HCT116 (cell line): ENCODE measurements around the gene TTC17.

Source experiments
- POLR2A ChIP-seq: IDR thresholded peaks from 2 replicates; pipeline ENCODE4 v1.7.0; 2011; ENCODE audit warnings: borderline replicate concordance; ENCODE audit not compliant: insufficient read depth, insufficient read length; ENCODE audit errors: extremely low read depth
- POLR2AphosphoS5 ChIP-seq: IDR thresholded peaks from 2 replicates; pipeline ENCODE4 v1.6.1; 2011; ENCODE audit warnings: mild to moderate bottlenecking, low read depth, low read length, moderate library complexity
- SIN3A ChIP-seq: IDR thresholded peaks from 2 replicates; pipeline ENCODE4 v1.6.1; 2012; ENCODE audit warnings: low read depth
- SRF ChIP-seq: IDR thresholded peaks from 2 replicates; pipeline ENCODE4 v1.6.1; 2012; ENCODE audit warnings: low read depth
- TCF7L2 ChIP-seq: IDR thresholded peaks from 2 replicates; pipeline ENCODE4 v1.7.0; 2011; ENCODE audit warnings: borderline replicate concordance, inconsistent platforms; ENCODE audit not compliant: insufficient read depth, insufficient read length; ENCODE audit errors: extremely low read depth
- TF ChIP-seq, protein P1 (sequence below), 3 experiments: fragments of 200-600 bp in 1 of 3; sonication (generic) in 1 of 3; IDR thresholded peaks in 2 of 3; conservative IDR thresholded peaks in 1 of 3; 2 replicates each; pipeline ENCODE4 v1.5.1; 2012 to 2017; ENCODE audit warnings: low read depth in 2 of 3, low read length in 2 of 3, antibody characterized with exemption in 1 of 3, borderline replicate concordance in 1 of 3, control low read depth in 1 of 3, mild to moderate bottlenecking in 1 of 3, mixed read lengths in 1 of 3, mixed run types in 1 of 3, moderate library complexity in 1 of 3; ENCODE audit not compliant: insufficient read depth in 1 of 3

DNA sequence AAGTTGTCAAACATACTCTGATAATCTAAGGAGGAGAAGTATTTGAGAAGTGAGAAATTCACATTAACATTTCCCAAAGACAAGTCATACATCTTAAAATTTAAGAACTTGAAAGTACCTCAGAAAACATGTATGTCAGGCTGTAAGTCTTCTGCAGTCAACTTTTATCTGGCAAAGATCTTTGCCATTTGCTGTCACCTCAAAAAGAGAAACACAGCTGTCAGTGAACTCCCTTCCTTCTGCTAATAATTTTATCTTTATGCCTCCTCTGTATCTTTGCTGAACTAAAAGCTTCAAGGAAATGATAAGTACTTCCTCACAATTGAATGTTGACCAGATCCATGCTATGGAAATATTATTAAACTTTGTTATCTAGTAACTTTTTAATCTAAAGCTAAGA lies 18.7 kb downstream of the TTC17 start:
- TF ChIP-seq, protein P1, sequence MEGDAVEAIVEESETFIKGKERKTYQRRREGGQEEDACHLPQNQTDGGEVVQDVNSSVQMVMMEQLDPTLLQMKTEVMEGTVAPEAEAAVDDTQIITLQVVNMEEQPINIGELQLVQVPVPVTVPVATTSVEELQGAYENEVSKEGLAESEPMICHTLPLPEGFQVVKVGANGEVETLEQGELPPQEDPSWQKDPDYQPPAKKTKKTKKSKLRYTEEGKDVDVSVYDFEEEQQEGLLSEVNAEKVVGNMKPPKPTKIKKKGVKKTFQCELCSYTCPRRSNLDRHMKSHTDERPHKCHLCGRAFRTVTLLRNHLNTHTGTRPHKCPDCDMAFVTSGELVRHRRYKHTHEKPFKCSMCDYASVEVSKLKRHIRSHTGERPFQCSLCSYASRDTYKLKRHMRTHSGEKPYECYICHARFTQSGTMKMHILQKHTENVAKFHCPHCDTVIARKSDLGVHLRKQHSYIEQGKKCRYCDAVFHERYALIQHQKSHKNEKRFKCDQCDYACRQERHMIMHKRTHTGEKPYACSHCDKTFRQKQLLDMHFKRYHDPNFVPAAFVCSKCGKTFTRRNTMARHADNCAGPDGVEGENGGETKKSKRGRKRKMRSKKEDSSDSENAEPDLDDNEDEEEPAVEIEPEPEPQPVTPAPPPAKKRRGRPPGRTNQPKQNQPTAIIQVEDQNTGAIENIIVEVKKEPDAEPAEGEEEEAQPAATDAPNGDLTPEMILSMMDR (IDR thresholded peaks at IDR 0.05 in 2 of 3, conservative IDR thresholded peaks at IDR 0.05 in 1 of 3; ENCODE audit: borderline replicate concordance in 1 of 3, insufficient read depth in 1 of 3, low read depth in 2 of 3, low read length in 2 of 3): no peak
- TF ChIP-seq SRF (no peak), POLR2A (no peak), SIN3A (no peak), POLR2AphosphoS5 (no peak), TCF7L2 (no peak)
